GM21515 (cell line): ENCODE data around the gene MICAL2.
A peak's percentile ranks its signal among the peaks of the same experiment; 100 is the strongest.

Source experiments
- ATAC-seq: cut with Tn5 transposase; IDR thresholded peaks from one replicate; pipeline ENCODE4 v1.9.1; 2021; ENCODE audit not compliant: unreplicated experiment

The MICAL2 gene

DNA sequence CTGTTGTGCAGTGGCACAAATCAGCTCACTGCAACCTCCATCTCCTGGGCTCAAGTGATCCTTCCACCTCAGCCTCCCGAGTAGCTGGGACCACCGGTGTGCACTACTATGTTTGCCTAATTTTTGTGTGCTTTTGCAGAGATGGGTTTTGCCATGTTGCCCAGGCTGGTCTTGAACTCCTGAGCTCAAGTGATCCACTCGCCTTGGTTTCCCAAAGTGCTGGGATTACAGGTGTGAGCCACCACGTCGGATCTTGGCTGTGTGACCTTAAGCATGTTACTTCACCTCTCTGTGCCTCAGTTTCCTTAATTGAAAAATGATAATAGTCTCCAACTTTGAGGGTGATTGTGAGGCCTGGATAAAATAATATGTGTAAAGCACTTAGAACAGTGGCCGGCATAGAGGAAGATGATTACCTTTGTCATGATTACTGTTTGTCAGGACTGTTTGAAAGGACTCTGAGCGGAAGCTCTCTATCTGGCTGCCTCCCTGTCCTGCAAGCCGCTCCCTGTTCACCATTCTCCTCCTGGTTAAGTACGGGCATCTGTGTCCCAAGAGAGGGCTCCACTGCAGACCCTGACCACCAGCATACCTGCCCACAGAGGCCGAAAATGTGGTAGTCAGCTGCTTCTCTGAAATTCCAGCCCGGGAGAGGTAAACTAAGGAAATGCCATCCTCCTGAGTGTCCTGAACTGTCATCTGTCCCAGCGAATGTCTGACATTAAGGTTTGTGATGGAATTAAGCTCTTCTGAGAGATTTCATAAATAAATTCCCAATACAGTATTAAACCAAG lies 73.6 kb downstream of the MICAL2 start:
- no peak for ATAC-seq

DNA sequence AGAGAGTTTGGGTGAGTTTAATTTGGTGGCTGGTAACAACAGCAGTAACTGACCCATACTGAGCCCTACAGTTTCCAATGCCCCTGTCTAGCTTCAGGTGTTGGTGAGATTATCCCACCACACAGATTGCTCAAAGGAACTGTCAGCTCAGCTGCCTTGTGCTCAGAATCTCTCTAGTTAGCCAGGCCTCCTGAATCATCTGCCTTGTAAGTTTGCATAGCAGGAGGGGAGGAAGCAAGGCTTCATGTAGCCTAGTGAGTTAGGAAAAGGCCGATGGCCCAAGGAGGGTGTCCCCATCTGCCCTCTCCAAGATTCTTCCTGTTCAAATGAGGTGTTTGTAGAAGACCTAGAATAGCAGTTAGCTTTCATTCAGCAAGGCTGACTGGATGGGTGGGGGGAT lies 74.3 kb downstream of the MICAL2 start:
- no peak for ATAC-seq

DNA sequence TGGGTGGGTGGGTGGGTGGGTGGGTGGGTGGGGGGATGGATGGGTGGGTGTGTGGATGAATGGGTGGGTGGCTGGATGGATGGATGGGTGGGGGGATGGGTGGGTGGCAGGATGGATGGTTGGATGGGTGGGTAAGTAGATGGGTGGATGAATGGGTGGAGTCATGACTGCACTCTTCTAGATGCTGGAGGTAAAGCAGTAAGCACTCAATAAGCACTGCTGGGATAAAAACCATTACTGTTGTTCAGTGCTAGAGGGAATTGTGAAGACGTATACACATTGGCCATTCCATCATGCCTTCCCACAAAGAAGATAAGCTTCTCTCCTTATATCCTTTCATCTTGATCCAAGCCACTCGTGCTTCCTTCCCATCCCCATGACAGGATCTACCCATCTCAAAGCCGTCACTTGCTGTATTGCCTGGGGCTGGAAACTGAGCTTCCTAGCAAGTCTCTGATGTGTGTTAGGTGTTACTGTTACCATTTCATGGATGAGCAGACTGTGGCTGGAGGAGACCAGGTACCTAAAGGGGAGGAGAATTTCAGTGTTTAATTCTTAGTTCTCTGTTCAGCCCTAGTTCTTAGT lies 74.8 kb downstream of the MICAL2 start:
- ATAC-seq, result no peak

DNA sequence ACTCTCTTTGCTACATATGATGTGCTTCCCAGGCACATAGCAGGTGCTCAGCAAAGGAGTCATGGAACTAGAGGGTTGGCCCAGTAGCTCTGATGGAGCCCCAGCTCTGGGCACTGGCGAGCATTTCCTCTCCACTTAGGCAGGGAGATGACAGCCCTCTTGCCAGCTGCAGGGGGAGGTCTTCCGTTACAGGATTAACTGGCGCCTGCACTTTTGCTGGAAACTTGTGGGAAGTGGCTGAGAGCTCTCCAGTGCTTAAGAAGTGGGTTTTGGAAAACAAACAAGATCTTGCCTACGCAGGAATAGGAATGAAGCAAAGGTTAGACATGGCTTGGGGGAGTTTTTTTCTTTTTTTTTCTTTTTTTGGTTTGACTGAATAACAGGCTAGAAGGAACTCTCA lies 75.5 kb downstream of the MICAL2 start:
- ATAC-seq, result no peak

DNA sequence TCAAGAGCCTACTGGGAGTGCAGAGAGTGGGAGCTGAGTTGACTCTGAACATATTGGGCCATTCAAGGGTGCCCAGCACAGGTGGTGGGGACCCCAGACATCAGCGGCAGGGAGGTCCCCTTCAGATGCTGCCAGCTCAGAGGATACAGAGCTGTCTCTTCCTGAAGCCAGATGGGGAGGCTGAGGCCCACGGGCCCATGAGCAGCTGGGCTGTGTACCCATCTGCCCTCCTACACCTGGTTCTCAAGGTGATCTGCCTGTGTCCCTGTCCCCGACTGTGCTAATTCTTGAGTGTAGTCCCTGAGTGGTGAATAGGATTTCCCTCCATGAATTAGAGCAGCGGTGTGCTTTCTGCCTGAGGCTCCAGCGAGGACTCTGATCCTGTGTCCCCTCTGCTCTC lies 76.3 kb downstream of the MICAL2 start:
- ATAC-seq, result no peak

DNA sequence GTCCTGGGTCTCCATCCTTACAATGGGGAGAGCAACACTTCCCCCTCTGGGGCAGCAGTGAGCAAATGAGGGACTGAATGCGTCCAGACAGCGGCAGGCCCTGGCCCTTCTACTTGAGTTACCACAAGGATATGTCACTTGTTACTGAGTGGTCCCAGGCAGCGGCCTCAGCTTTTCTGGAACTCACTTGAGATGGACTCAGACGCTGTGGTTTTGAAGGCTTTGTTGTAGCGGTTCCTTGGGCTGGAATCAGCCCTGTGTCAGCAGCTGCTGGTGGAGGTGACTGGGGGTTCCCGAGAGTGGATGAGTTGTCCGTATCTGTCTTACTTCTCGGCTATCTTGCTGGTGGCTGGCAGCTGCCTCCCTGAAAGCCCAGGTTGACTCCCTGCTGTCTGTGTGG lies 77.0 kb downstream of the MICAL2 start:
- no peak for ATAC-seq

DNA sequence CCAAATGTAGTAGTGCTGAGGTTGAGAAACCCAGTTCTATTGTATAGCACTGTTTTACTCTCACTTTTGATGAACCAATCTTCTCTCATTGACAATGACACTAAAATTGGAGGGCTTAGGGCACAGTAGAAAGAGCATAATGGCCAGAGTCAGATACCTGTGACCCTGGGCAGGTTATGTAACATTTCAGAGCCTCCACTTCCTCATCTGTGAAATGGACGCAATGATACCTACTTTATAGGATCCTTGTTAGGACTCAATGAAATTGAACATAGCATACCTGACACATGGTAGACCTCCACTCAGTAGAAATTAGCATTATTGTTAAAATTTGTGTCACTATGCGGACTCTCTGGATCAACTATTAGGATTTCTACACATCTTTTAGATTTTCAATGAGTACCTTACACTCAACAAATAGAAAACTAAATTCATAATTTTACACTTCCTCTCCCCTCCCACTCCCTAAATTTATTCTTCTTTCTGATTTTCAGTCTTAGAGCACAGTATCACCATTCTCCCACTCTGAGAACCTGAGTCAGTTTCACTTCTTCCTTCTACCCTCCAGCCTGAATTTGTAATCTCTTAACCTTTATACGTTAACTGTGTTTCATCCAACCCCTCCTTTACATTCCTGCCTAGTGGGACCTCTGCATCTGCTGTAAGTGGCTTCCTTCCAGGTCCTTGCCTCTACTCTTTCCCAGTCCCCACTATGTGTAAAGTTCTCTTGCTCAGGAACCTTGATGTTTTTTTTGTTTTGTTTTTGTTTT lies 78.3 kb downstream of the MICAL2 start:
- peak; percentile 82 for ATAC-seq

DNA sequence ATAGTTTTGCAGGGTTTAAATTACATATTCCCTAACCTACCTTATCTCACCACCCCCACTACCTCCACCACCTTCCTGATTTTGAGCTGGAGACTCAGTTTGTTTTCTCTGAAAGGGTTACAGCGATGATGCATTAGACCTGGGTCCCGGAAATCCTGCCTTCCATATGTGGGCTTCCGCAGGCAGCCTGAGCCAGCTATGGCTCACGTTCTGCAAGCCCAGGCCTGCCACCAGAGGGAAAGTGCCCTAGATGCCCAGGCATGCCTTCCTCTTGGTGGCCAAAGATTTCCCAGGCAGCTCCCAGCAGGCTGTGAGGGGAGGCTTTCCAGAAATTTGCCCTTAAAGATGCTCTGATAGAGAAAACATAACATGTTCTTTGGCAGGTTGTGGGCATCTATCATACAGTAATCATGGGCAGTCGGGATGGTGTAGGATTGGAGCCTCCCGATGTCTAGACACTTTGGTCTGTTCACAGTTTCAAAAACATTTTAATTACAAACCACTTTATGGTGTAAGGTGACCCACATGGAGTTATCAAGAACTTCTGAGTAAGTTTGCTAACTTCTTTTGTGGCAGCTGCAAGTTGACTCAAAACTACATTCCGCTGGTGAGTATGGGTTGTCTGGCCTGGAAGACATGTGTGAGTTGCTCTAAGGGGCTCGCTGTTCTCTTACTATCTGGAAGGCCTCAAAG lies 79.3 kb downstream of the MICAL2 start:
- ATAC-seq, result no peak

DNA sequence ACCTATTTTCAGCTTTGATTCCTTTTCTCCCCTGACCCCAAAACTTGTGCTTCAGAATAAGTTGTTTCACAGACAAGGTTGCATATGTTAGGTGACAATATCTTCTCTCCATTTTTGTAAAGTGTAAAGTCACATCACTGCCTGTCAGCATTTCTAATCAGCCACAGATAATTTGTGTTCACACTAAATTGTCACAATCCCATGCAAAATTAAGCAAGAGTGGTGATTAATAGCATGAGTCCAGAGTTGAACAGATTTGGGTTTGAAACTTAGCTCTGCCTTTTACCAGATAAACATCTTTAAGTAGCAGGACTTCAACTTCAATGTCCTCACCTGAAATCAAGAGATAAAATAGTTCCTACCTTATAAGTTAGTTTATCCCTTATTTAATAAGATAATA lies 80.1 kb downstream of the MICAL2 start:
- ATAC-seq, result no peak

DNA sequence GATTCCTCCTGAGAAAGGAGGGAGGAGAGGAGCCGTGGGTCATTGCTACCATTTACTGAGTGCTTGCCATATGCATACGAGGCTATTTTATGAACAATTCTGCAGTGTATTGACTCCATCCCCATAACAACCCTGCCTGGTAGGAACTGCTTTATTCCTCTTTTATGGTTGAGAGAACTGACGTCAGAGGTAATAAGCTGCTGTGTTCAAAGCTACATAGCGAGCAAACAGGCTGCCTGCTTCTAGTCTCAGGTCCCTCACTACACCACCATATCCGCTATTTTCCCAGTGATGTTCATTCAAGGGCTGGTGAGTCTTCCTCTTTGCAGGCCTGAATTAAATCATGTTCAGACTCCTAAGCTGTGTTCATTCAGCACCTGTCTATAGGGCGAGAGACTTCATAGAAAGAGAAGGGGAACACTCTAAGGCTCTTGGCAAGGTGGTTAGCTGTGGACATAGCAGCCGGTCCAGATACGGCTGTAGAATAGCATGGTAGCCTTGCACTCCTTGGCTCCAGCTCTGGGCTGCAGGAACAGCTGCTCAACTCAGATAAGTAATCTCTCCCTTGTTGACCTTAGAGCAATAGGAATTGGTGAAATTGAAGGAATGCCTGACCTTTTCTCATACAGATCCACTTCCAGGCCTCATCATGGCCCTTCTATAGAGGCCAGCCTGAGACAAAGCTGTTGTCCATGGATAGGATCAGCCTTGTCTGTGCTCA lies 82.6 kb downstream of the MICAL2 start:
- no peak for ATAC-seq

DNA sequence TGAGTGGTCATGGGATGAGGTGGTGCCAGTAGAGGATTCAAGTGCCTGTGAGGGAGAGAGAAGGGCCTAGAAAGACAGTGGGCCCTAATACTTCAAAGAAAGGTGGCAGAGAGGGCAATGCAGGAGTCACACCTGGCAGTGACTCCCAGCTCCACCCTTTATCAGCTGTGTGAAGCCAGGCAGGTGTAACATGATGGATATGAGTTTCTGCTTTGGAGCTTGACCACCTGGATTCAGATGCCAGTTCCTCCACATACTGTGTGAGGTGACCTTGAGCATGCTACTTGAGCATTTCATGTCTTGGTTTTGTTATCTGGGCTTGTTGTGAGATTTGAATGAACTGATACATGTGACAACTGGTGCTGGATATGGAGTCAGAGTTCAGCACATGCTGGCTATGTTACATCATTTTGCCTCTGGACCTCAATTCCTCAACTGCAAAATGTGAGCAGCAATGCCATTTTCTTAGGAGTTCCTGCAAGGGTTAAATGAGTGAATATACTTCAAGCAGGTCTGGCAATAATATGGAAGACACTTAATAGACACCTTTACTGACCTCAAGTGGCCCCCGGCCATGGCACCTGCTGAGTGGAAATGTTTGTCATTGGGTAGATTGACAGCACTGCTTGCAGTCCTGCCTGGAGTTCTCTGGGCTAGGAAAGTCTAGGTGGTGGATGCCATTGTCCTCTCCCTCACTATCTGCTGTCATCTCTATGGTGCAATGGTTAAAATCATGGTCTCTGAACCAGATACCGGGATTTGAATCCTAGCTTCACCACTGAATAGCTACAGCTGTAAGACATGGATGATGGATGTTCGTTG lies 83.3 kb downstream of the MICAL2 start:
- no peak for ATAC-seq

DNA sequence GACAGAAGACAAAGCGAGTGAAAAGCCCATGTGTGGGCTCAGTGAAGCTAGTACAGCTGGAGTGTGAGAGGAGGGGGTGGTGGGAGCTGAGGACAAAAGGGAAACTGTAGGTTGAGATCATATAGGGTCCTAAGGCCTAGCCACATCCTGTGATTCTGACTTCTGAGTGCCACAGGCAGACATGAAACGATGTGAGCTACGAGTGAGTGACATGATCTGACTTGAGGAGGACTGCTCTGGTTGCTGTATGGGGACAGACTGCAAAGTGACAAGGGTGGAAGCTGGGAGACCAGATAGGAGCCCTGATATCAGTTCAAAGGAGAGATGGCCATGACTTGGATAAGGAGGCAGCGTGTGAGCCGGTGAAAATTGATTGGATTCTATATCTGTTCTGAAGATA lies 85.4 kb downstream of the MICAL2 start:
- ATAC-seq, result peak; percentile 84

DNA sequence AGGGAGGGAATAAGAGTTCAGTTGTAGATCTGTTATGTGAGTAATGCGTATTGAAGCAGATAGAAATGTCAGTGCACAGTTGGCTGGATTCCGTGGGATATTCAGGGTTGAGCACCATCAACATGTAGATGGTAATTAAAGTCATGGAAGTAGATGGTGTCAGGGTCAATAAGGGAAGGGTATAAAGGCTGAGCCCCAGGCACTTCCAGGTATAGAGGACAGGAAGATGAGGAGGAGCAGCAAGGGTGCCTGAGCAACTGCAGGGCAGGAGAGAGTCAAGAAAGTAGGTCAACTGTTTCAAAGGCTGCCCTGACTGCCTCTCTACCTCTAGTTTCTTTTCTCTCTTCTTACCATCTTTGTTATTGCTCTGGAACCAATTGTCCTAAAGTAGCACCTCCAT lies 85.9 kb downstream of the MICAL2 start:
- no peak for ATAC-seq

DNA sequence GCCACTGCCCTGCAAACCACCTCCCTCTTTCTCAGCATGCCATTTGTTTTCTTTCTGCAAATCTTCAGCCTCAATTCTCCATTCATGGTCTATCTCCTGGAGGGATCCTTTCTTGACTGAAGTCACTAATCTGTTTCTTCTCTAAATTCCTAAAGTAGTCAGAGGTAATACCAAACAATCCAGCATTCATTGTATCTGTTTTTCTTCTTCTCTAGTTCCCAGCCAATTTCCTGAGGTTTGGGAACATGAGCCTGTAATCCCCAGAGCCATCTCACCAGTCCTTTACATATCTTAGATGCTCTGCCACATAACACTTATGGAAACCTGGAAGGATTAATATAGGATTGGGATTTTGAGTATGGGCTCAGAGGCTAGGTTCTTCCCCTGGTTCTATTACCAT lies 86.5 kb downstream of the MICAL2 start:
- ATAC-seq, result no peak

DNA sequence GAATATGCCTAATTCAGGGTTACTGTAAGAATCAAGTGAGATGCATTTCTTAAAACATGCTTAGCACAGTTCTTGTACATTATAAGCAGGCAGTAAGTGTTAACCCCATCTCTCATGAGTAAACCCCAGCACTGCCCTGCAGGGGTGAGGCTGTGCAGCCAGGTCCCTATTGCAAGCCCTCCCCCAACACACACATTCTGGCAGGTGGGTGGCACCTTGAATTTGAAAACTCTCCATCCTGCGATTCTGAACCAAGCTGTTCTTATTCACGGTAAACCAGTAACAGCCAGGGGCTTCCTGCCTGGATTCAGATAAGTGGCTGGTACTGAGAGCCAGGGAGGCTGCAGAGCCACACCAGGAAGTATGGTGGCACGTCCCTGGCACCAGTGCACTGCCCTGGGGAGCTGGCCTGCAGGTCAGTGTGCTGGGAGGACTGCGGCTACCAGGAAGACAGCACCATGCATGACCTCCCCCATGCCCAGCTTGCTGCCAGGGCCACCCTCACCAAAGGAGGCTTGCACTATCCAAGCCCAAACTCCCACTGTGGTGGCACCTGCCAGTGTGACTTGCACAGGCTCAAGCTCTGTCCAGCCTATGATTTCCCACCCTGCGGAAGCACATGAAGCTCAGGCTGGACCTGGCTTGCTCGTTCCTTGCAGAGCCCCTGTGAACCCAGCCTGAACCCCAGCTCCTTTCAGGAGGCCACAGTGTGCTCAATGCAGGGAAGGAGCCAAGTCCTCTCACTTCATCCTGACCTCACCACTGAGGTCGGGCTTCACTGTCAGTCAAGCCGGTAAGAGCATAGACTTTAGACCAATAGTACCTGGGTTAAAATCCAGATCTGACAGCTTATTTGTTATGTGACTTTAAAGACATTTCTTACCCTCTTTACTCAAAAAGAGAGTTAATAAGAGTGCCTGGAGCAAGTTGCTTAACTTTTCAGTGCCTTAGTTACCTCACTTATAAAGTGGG lies 88.1 kb downstream of the MICAL2 start:
- no peak for ATAC-seq

DNA sequence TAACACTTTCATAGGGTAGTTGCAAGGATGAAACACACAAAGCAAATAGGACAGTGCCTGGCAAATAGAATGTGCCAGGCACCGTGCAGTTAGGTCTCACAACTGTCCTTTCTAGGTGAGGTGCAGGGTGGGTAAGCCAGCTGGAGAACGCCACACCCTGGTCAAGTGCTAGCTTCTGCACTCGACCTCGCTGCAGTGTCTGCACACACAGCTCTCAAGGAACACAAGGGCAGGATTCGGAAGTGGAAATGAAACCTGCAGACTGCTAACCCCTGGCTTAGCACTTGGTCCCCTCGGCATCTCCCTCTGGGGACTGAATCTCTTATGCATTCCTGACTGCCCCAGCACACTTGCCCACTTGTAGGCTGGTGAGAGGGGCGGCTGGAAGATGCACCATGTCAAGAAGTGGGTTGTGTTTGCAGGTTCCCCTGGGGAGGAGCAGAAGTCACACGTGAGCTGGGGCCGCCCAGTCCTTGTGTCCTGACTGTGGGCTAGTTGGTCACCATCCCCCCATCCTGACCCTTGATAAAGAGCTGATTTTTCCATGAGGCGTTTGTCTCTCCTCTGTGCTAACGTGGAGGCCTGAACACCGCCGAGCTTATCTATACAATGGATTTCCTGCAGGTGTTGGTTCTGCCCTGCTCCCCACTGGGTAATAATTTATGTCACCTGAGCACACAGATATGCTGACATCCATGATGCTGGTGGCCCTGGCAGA lies 89.0 kb downstream of the MICAL2 start:
- ATAC-seq, result no peak

DNA sequence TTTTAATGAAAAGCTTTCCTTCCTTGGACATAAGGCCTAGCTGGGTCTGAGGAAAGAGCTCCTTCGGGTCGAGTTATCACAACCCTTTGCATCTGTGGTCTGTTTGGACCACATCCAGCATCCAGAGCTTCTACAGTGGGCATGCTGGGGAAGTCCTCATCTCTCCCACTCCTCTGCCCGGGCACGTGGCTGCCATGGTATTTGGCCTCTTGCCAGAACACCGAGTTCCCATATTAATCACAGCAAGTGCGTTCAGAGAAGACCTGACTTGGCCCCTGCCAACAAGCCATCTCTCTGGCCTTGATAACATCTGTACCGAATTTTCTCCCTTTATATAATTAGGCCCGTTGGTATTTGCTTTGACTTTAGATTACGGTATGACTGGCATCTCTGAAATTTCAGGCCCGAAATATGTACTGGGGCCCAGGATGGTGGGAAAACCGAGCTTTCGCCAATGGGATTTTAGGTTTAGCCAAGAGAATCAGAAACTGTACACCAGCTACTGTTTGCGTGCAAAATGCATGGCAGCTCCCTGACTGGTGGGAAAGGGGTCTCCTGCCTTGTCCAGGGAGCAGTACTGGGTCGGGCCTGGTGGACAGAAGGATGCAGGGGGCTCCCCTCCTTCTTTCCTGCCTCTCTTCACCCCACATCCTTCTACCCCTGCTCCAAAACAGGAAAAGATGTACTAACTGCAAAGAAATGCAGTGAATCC lies 90.0 kb downstream of the MICAL2 start:
- no peak for ATAC-seq
